CD14-positive monocyte (primary cell): ENCODE data around the gene PER3. TPM values are rescaled to one million over a fixed set of nuclear protein-coding genes. Genes with fewer than 3 reads are reported as not detected.

Source experiments
- DNase-seq, 3 donors: peaks; one replicate each; pipeline ENCODE4 v3.0.0-alpha.2; 2011 to 2022
- H2AFZ ChIP-seq: 2 replicates; pipeline ENCODE4 v1.6.0; 2012; ENCODE audit warnings: mild to moderate bottlenecking, low read depth, low read length, inconsistent platforms; ENCODE audit not compliant: insufficient read depth, poor library complexity, severe bottlenecking
- H3K27ac ChIP-seq, 2 donors: 1 replicate in 1 of 2; 2 replicates in 1 of 2; pipeline ENCODE4 v1.5.1; 2012 to 2013; ENCODE audit warnings: low read length in 2 of 2, control low read depth in 1 of 2, inconsistent platforms in 1 of 2, low read depth in 1 of 2, mild to moderate bottlenecking in 1 of 2
- H3K27me3 ChIP-seq, 2 donors: one replicate each; pipeline versions ENCODE4 v1.6.0 to v1.6.1; 2011 to 2013; ENCODE audit warnings: low read length in 2 of 2; ENCODE audit not compliant: control insufficient read depth in 2 of 2, insufficient read depth in 2 of 2
- H3K36me3 ChIP-seq, 2 donors: replicated peaks in 1 of 2; 1 replicate in 1 of 2; 2 replicates in 1 of 2; pipeline versions ENCODE4 v1.5.1 to v1.6.1; 2012 to 2013; ENCODE audit warnings: low read length in 2 of 2, control low read depth in 1 of 2, inconsistent platforms in 1 of 2, mild to moderate bottlenecking in 1 of 2; ENCODE audit not compliant: insufficient read depth in 2 of 2, control insufficient read depth in 1 of 2
- H3K4me1 ChIP-seq, 2 donors: 1 replicate in 1 of 2; 2 replicates in 1 of 2; pipeline versions ENCODE4 v1.5.1 to v1.6.1; 2012 to 2013; ENCODE audit warnings: low read length in 2 of 2, control low read depth in 1 of 2, inconsistent platforms in 1 of 2, mild to moderate bottlenecking in 1 of 2, moderate library complexity in 1 of 2; ENCODE audit not compliant: insufficient read depth in 2 of 2, control insufficient read depth in 1 of 2
- H3K4me2 ChIP-seq: replicated peaks from 2 replicates; pipeline ENCODE3; 2012; ENCODE audit warnings: low read length, moderate library complexity, mild to moderate bottlenecking; ENCODE audit not compliant: poor library complexity, severe bottlenecking; ENCODE audit errors: extremely low read depth
- H3K4me3 ChIP-seq, 3 experiments: fragments of 200-600 bp in 1 of 3; sonication (generic) in 1 of 3; replicated peaks in 1 of 3; 1 replicate in 2 of 3; 2 replicates in 1 of 3; pipeline ENCODE4 v1.5.1; 2011 to 2013; ENCODE audit warnings: low read length in 3 of 3, mild to moderate bottlenecking in 3 of 3, control low read depth in 2 of 3, low read depth in 2 of 3, inconsistent platforms in 1 of 3, moderate library complexity in 1 of 3
- H3K79me2 ChIP-seq: 2 replicates; pipeline ENCODE4 v1.6.0; 2012; ENCODE audit warnings: mild to moderate bottlenecking, control low read depth, inconsistent platforms, low read length, moderate library complexity; ENCODE audit not compliant: insufficient read depth
- H3K9ac ChIP-seq: 2 replicates; pipeline ENCODE4 v1.6.0; 2017; ENCODE audit warnings: low read length, mild to moderate bottlenecking; ENCODE audit not compliant: insufficient read depth, poor library complexity, severe bottlenecking
- H3K9me3 ChIP-seq, 2 donors: replicated peaks in 1 of 2; 1 replicate in 1 of 2; 2 replicates in 1 of 2; pipeline versions ENCODE4 v1.5.1 to v1.6.1; 2012 to 2013; ENCODE audit warnings: low read length in 2 of 2, control low read depth in 1 of 2; ENCODE audit not compliant: control insufficient read depth in 1 of 2, insufficient read depth in 1 of 2
- H4K20me1 ChIP-seq: 2 replicates; pipeline ENCODE4 v1.6.0; 2012; ENCODE audit warnings: mild to moderate bottlenecking, low read length, control low read depth, moderate library complexity; ENCODE audit not compliant: insufficient read depth
- H3K27ac Mint-ChIP-seq, 7 donors: one replicate each; pipeline ENCODE4 v1.8.0; 2020; ENCODE audit warnings: mild to moderate bottlenecking in 7 of 7, mixed read lengths in 7 of 7, moderate library complexity in 6 of 7, inconsistent platforms in 2 of 7
- H3K27me3 Mint-ChIP-seq, 3 donors: one replicate each; pipeline ENCODE4 v1.8.0; 2021 to 2022; ENCODE audit warnings: low read depth in 3 of 3, mild to moderate bottlenecking in 3 of 3, mixed read lengths in 3 of 3, moderate library complexity in 3 of 3, inconsistent platforms in 1 of 3
- H3K36me3 Mint-ChIP-seq, 2 donors: one replicate each; pipeline ENCODE4 v1.8.0; 2020; ENCODE audit warnings: mixed read lengths in 2 of 2, inconsistent platforms in 1 of 2, mild to moderate bottlenecking in 1 of 2
- H3K4me1 Mint-ChIP-seq: one replicate; pipeline ENCODE4 v1.8.0; 2020; ENCODE audit warnings: mild to moderate bottlenecking, mixed read lengths
- H3K4me3 Mint-ChIP-seq, 2 donors: one replicate each; pipeline ENCODE4 v1.8.0; 2020; ENCODE audit warnings: mild to moderate bottlenecking in 2 of 2, mixed read lengths in 2 of 2, moderate library complexity in 1 of 2
- H3K9me3 Mint-ChIP-seq, 7 donors: one replicate each; pipeline ENCODE4 v1.8.0; 2020 to 2022; ENCODE audit warnings: mixed read lengths in 7 of 7, mild to moderate bottlenecking in 6 of 7, moderate library complexity in 6 of 7, inconsistent platforms in 2 of 7
- WGBS: methylation state at CpG from one replicate; pipeline ENCODE4 v1.1.5; 2013; ENCODE audit warnings: missing lambda C conversion rate; ENCODE audit not compliant: insufficient coverage; 5-methylcytosine and 5-hydroxymethylcytosine counted together
- intact Hi-C, 2 donors: fragments of 100-400 bp; cut with micrococcal nuclease; formaldehyde crosslinking; loops; one replicate each; pipeline versions ENCODE4 v1.15.0 to v1.15.1; 2023
- polyA plus RNA-seq, 3 donors: library from polyadenylated mRNA; depleted of rRNA in 1 of 3; unstranded in 2 of 3; stranded (reverse) in 1 of 3; fragments of 300-500 nt in 2 of 3; fragments of >200 nt in 1 of 3; fragmentation: Illumina TruSeq in 2 of 3; gene quantifications; 1 replicate in 2 of 3; 2 replicates in 1 of 3; pipeline ENCODE4 v1.2.3, GENCODE V29; 2012 to 2021
- TF ChIP-seq, protein P1 (sequence below): fragments of 200-600 bp; IDR thresholded peaks from one replicate; pipeline ENCODE4 v1.8.0; 2022; ENCODE audit warnings: antibody characterized with exemption, mild to moderate bottlenecking

PER3 gene
- polyA plus RNA-seq, 3 donors, result 0.46 to 2.3 (median 2.0) TPM

DNA sequence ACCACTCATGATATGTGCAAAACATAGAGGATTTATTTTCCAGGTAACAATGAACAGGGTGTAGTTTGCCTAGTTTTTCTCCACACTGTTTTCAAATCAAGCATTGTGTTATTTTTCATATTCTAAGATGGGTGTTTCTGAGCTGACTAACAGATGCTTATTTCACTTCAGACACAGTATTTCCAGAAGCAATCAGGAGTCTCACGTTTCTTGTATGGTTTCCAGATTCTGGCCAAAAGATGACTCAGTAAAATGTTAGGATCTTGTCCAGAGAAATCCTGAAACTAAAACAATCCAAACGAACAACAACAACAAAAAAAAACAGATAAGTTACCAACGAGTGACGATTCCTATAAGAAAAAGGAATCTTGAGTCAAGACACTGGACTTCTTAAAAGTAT is 63.5 kb downstream of the PER3 start:
- Histone ChIP-seq H3K4me1 (no peaks in the 10 kb centered on the region), H3K9me3 (no peaks in the 10 kb centered on the region), H4K20me1 (no peaks in the 10 kb centered on the region), H2AFZ (no peak overlapping the region), H3K4me2 (no peak overlapping the region), H3K27ac (no peak overlapping the region), H3K36me3 (no peaks in the 10 kb centered on the region), H3K79me2 (no peaks in the 10 kb centered on the region), H3K27me3 (no peaks in the 10 kb centered on the region), H3K9ac (no peak overlapping the region), H3K4me3 (no peak overlapping the region)
- Mint-ChIP-seq H3K27me3 (peaks cover 0 to 4% (median 3%) of the 10 kb centered on the region in 3 donors), H3K27ac (no peak overlapping the region), H3K36me3 (peaks cover 0 to 4% of the 10 kb centered on the region in 2 donors), H3K9me3 (no peaks in the 10 kb centered on the region), H3K4me1 (no peaks in the 10 kb centered on the region), H3K4me3 (no peak overlapping the region)
- TF ChIP-seq, protein P1, sequence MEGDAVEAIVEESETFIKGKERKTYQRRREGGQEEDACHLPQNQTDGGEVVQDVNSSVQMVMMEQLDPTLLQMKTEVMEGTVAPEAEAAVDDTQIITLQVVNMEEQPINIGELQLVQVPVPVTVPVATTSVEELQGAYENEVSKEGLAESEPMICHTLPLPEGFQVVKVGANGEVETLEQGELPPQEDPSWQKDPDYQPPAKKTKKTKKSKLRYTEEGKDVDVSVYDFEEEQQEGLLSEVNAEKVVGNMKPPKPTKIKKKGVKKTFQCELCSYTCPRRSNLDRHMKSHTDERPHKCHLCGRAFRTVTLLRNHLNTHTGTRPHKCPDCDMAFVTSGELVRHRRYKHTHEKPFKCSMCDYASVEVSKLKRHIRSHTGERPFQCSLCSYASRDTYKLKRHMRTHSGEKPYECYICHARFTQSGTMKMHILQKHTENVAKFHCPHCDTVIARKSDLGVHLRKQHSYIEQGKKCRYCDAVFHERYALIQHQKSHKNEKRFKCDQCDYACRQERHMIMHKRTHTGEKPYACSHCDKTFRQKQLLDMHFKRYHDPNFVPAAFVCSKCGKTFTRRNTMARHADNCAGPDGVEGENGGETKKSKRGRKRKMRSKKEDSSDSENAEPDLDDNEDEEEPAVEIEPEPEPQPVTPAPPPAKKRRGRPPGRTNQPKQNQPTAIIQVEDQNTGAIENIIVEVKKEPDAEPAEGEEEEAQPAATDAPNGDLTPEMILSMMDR, result no peak
- no peak for DNase-seq
- intact Hi-C loops, result no loop called here
- 100% methylated on average over 3 of the region's 4 CpGs for WGBS

GRCh38 chr1:7850786-7851185 is 66.7 kb downstream of the PER3 start:
- TF ChIP-seq, protein P1, result no peak
- no peak overlapping the region for H3K4me2 ChIP-seq
- no peak overlapping the region for H3K27ac ChIP-seq
- Mint-ChIP-seq H3K27ac (no peak overlapping the region), H3K9me3 (no peaks in the 10 kb centered on the region), H3K36me3 (no peaks in the 10 kb centered on the region), H3K4me1 (no peaks in the 10 kb centered on the region), H3K27me3 (peaks cover 2 to 11% (median 7%) of the 10 kb centered on the region in 3 donors), H3K4me3 (no peak overlapping the region)
- H3K36me3 ChIP-seq, result no peaks in the 10 kb centered on the region
- H4K20me1 ChIP-seq, result no peaks in the 10 kb centered on the region
- intact Hi-C loops, result no loop called here
- no peak overlapping the region for H3K9ac ChIP-seq
- H3K4me3 ChIP-seq, result no peak overlapping the region
- H3K4me1 ChIP-seq, result no peaks in the 10 kb centered on the region
- DNase-seq, result no peak
- WGBS, result 93% methylated on average over 8 of the region's 15 CpGs
- no peaks in the 10 kb centered on the region for H3K79me2 ChIP-seq
- H3K27me3 ChIP-seq, result no peaks in the 10 kb centered on the region
- no peaks in the 10 kb centered on the region for H3K9me3 ChIP-seq
- no peak overlapping the region for H2AFZ ChIP-seq
